ENCODE measurements around the gene PHYHD1. TPM values are rescaled to one million over a fixed set of nuclear protein-coding genes. Genes with fewer than 3 reads are reported as not detected.

The PHYHD1 gene
- total and polyA plus RNA-seq, 5 donors from 2014 or later = 0.40 to 0.60 (median 0.52) TPM; not detected in 2

DNA sequence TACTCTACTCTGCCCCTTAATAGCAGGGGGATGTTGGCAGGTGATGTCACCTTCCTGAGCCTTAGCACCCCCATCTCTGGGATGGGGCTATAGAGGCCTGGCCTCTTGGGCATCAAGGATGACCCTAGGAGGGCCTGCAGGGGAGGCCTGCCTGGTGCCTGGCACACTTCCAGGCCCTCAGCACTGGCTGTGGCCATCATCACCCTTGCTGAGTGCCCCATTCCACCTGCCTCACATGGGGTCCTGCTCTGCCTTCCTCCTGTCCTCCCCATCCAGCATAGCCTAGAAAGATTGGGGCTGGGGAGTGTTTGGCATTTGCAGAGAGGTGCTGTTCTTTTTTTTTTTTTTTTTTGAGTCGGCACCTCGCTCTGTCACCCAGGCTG, 17.7 kb upstream of the PHYHD1 start:
- no peaks in the 10 kb centered on the region for H3K9me3 Mint-ChIP-seq
- H3K4me1 Mint-ChIP-seq = peaks cover 15 to 91% (median 41%) of the 10 kb centered on the region in 4 donors
- Histone ChIP-seq H3K36me3 (ENCODE audit: control insufficient read depth, insufficient read depth, low read length) (peaks cover 13% of the 10 kb centered on the region), H3K27me3 (ENCODE audit: control insufficient read depth, insufficient read depth, low read length) (no peaks in the 10 kb centered on the region), H3K27ac (ENCODE audit: insufficient read depth, low read length, poor library complexity, severe bottlenecking) (peak overlapping the region; percentile 91), H3K4me1 (ENCODE audit: control insufficient read depth, insufficient read depth, low read length, poor library complexity, severe bottlenecking) (peaks cover 77% of the 10 kb centered on the region), H3K9me3 (ENCODE audit: control insufficient read depth in 2 of 2, low read length in 2 of 2) (no peaks in the 10 kb centered on the region), H3K4me3 (ENCODE audit: low read depth, low read length) (peak overlapping the region; percentile 19)
- DNase-seq = no peak
- peak overlapping the region; percentile 83 to 99 (median 90) for H3K4me3 Mint-ChIP-seq
- H3K36me3 Mint-ChIP-seq = peaks cover 17% of the 10 kb centered on the region
- no peak for ATAC-seq (ENCODE audit: low read depth in 2 of 2)
- H3K27ac Mint-ChIP-seq = peak overlapping the region; percentile 95 to 99 (median 98)
- no peaks in the 10 kb centered on the region for H3K27me3 Mint-ChIP-seq

- no peaks in the 10 kb centered on the region for H3K27me3 Mint-ChIP-seq
- Histone ChIP-seq H3K27ac (ENCODE audit: insufficient read depth, low read length, poor library complexity, severe bottlenecking) (peak overlapping the region; percentile 91), H3K36me3 (ENCODE audit: control insufficient read depth, insufficient read depth, low read length) (peaks cover 23% of the 10 kb centered on the region), H3K4me1 (ENCODE audit: control insufficient read depth, insufficient read depth, low read length, poor library complexity, severe bottlenecking) (peaks cover 67% of the 10 kb centered on the region), H3K9me3 (ENCODE audit: control insufficient read depth in 2 of 2, low read length in 2 of 2) (no peaks in the 10 kb centered on the region), H3K4me3 (ENCODE audit: low read depth, low read length) (no peak overlapping the region), H3K27me3 (ENCODE audit: control insufficient read depth, insufficient read depth, low read length) (no peaks in the 10 kb centered on the region)
- H3K4me1 Mint-ChIP-seq = peaks cover 10 to 84% (median 38%) of the 10 kb centered on the region in 4 donors
- DNase-seq (no peak), ATAC-seq (ENCODE audit: low read depth in 2 of 2) (no peak)
- H3K36me3 Mint-ChIP-seq = peaks cover 20% of the 10 kb centered on the region
- H3K9me3 Mint-ChIP-seq = no peaks in the 10 kb centered on the region
- H3K4me3 Mint-ChIP-seq = peak overlapping the region; percentile 57 to 66 (median 64)
- H3K27ac Mint-ChIP-seq = peak overlapping the region; percentile 95 to 99 (median 98)
Observed at GRCh38 chr9:128903871-128904620, 16.7 kb upstream of the PHYHD1 start.

DNA sequence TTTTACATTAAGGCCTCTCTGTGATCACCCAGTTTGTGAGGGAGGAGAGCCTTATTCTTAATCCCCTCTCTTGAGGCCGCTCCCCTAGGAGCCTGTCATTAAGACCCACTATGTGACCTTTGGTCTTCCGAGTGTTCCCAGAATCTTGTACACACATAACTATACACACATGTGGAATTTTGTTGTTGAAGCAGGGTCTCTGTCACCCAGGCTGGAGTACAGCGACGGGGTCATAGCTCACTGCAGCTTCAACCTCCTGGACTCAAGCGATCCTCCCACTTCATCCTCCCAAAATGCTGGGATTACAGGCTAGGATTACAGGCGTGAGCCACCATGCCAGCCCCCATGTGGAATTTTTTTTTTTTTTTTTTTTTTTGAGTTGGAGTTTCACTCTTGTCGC, 14.8 kb upstream of the PHYHD1 start:
- Mint-ChIP-seq H3K4me3 (peak overlapping the region; percentile 5 to 68 (median 46)), H3K27ac (peak overlapping the region; percentile 43 to 79 (median 72)), H3K36me3 (peaks cover 20% of the 10 kb centered on the region), H3K4me1 (peaks cover 6 to 77% (median 29%) of the 10 kb centered on the region in 4 donors), H3K27me3 (no peaks in the 10 kb centered on the region), H3K9me3 (peaks cover 0 to 2% (median 0%) of the 10 kb centered on the region in 7 donors)
- no peaks in the 10 kb centered on the region for H3K27me3 ChIP-seq (ENCODE audit: control insufficient read depth, insufficient read depth, low read length)
- no peak for DNase-seq
- H3K9me3 ChIP-seq (ENCODE audit: control insufficient read depth in 2 of 2, low read length in 2 of 2) = no peaks in the 10 kb centered on the region
- peaks cover 33% of the 10 kb centered on the region for H3K36me3 ChIP-seq (ENCODE audit: control insufficient read depth, insufficient read depth, low read length)
- H3K27ac ChIP-seq (ENCODE audit: insufficient read depth, low read length, poor library complexity, severe bottlenecking) = peak overlapping the region; percentile 57
- no peak overlapping the region for H3K4me3 ChIP-seq (ENCODE audit: low read depth, low read length)
- no peak for ATAC-seq (ENCODE audit: low read depth in 2 of 2)
- H3K4me1 ChIP-seq (ENCODE audit: control insufficient read depth, insufficient read depth, low read length, poor library complexity, severe bottlenecking) = peaks cover 56% of the 10 kb centered on the region

DNA sequence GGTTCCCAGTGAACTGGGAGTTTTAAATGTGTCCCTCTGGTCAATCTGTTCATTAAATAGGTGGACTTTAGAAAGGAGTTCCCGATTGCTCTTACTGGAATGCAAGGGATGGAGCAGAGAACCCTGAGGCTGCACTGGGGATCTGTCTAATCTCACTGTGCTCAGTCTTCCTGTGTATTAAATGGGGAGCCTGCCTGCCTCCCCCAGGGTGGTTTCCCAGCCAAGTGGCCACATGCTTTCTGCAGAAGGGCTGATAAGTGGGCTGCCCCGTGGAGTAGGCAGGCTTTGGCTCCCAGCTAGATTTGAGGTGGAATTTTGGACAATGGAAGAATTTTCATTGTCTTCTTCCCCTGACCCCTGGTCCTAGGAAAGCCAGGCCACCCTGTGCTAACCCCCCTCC, 14.0 kb upstream of the PHYHD1 start:
- H3K9me3 ChIP-seq (ENCODE audit: control insufficient read depth in 2 of 2, low read length in 2 of 2) = no peaks in the 10 kb centered on the region
- peaks cover 6 to 77% (median 33%) of the 10 kb centered on the region in 4 donors for H3K4me1 Mint-ChIP-seq
- H3K9me3 Mint-ChIP-seq = peaks cover 0 to 2% (median 0%) of the 10 kb centered on the region in 7 donors
- H3K27ac ChIP-seq (ENCODE audit: insufficient read depth, low read length, poor library complexity, severe bottlenecking) = no peak overlapping the region
- DNase-seq = no peak
- H3K27me3 ChIP-seq (ENCODE audit: control insufficient read depth, insufficient read depth, low read length) = no peaks in the 10 kb centered on the region
- no peaks in the 10 kb centered on the region for H3K27me3 Mint-ChIP-seq
- H3K4me3 Mint-ChIP-seq = peak overlapping the region in 1 of 4 donors; percentile 54
- peak overlapping the region; percentile 52 to 96 (median 91) for H3K27ac Mint-ChIP-seq
- no peak for ATAC-seq (ENCODE audit: low read depth in 2 of 2)
- H3K4me1 ChIP-seq (ENCODE audit: control insufficient read depth, insufficient read depth, low read length, poor library complexity, severe bottlenecking) = peaks cover 56% of the 10 kb centered on the region
- H3K4me3 ChIP-seq (ENCODE audit: low read depth, low read length) = no peak overlapping the region
- peaks cover 36% of the 10 kb centered on the region for H3K36me3 ChIP-seq (ENCODE audit: control insufficient read depth, insufficient read depth, low read length)
- H3K36me3 Mint-ChIP-seq = peaks cover 20% of the 10 kb centered on the region

GRCh38 chr9:128908372-128908771, 12.4 kb upstream of the PHYHD1 start:
- ATAC-seq (ENCODE audit: low read depth in 2 of 2) = no peak
- H3K4me3 Mint-ChIP-seq = peak overlapping the region in 1 of 4 donors; percentile 8
- DNase-seq = no peak
- peaks cover 0 to 2% (median 0%) of the 10 kb centered on the region in 7 donors for H3K9me3 Mint-ChIP-seq
- H3K27me3 ChIP-seq (ENCODE audit: control insufficient read depth, insufficient read depth, low read length) = no peaks in the 10 kb centered on the region
- H3K4me3 ChIP-seq (ENCODE audit: low read depth, low read length) = no peak overlapping the region
- peaks cover 29% of the 10 kb centered on the region for H3K36me3 Mint-ChIP-seq
- peaks cover 0 to 77% (median 37%) of the 10 kb centered on the region in 4 donors for H3K4me1 Mint-ChIP-seq
- peaks cover 45% of the 10 kb centered on the region for H3K36me3 ChIP-seq (ENCODE audit: control insufficient read depth, insufficient read depth, low read length)
- H3K9me3 ChIP-seq (ENCODE audit: control insufficient read depth in 2 of 2, low read length in 2 of 2) = no peaks in the 10 kb centered on the region
- peaks cover 56% of the 10 kb centered on the region for H3K4me1 ChIP-seq (ENCODE audit: control insufficient read depth, insufficient read depth, low read length, poor library complexity, severe bottlenecking)
- no peaks in the 10 kb centered on the region for H3K27me3 Mint-ChIP-seq
- no peak overlapping the region for H3K27ac ChIP-seq (ENCODE audit: insufficient read depth, low read length, poor library complexity, severe bottlenecking)
- peak overlapping the region in 1 of 3 donors; percentile 42 for H3K27ac Mint-ChIP-seq

- Histone ChIP-seq H3K27ac (ENCODE audit: insufficient read depth, low read length, poor library complexity, severe bottlenecking) (no peak overlapping the region), H3K9me3 (ENCODE audit: control insufficient read depth in 2 of 2, low read length in 2 of 2) (no peaks in the 10 kb centered on the region), H3K27me3 (ENCODE audit: control insufficient read depth, insufficient read depth, low read length) (no peaks in the 10 kb centered on the region), H3K4me3 (ENCODE audit: low read depth, low read length) (no peak overlapping the region), H3K36me3 (ENCODE audit: control insufficient read depth, insufficient read depth, low read length) (peaks cover 56% of the 10 kb centered on the region), H3K4me1 (ENCODE audit: control insufficient read depth, insufficient read depth, low read length, poor library complexity, severe bottlenecking) (peaks cover 43% of the 10 kb centered on the region)
- Mint-ChIP-seq H3K27me3 (no peaks in the 10 kb centered on the region), H3K9me3 (peaks cover 0 to 2% (median 0%) of the 10 kb centered on the region in 7 donors), H3K4me3 (no peak overlapping the region), H3K36me3 (peaks cover 29% of the 10 kb centered on the region), H3K4me1 (peaks cover 0 to 79% (median 34%) of the 10 kb centered on the region in 4 donors), H3K27ac (peak overlapping the region in 1 of 3 donors; percentile 84)
- ATAC-seq (ENCODE audit: low read depth in 2 of 2) (no peak), DNase-seq (no peak)
Observed at GRCh38 chr9:128909859-128910258, 10.9 kb upstream of the PHYHD1 start.

DNA sequence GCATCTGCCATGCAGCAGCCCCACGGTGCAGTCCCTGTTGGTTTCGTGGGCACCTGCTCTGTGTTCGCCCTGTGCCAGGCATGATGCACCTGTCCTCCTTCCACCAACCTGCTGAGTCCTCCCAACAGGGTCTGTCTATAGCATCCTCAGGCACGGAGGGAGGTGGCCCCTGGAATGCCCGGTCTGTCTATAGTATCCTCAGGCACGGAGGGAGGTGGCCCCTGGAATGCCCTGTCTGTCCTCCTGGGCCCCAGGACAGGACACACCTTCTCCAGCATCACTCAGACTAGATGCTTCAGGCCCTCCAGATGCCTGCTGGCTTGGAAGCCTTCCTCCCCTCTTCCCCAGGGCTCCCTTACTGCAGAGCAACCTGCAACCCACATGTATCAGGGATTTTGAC, 9.9 kb upstream of the PHYHD1 start:
- DNase-seq (no peak), ATAC-seq (ENCODE audit: low read depth in 2 of 2) (no peak)
- no peaks in the 10 kb centered on the region for H3K9me3 ChIP-seq (ENCODE audit: control insufficient read depth in 2 of 2, low read length in 2 of 2)
- H3K36me3 ChIP-seq (ENCODE audit: control insufficient read depth, insufficient read depth, low read length) = peaks cover 60% of the 10 kb centered on the region
- no peaks in the 10 kb centered on the region for H3K27me3 ChIP-seq (ENCODE audit: control insufficient read depth, insufficient read depth, low read length)
- peak overlapping the region in 2 of 3 donors; percentile 45 to 83 for H3K27ac Mint-ChIP-seq
- H3K4me1 Mint-ChIP-seq = peaks cover 0 to 77% (median 26%) of the 10 kb centered on the region in 4 donors
- peaks cover 32% of the 10 kb centered on the region for H3K36me3 Mint-ChIP-seq
- H3K4me3 ChIP-seq (ENCODE audit: low read depth, low read length) = no peak overlapping the region
- peaks cover 0 to 2% (median 0%) of the 10 kb centered on the region in 7 donors for H3K9me3 Mint-ChIP-seq
- peak overlapping the region in 1 of 4 donors; percentile 12 for H3K4me3 Mint-ChIP-seq
- no peak overlapping the region for H3K27ac ChIP-seq (ENCODE audit: insufficient read depth, low read length, poor library complexity, severe bottlenecking)
- H3K4me1 ChIP-seq (ENCODE audit: control insufficient read depth, insufficient read depth, low read length, poor library complexity, severe bottlenecking) = peaks cover 33% of the 10 kb centered on the region
- H3K27me3 Mint-ChIP-seq = no peaks in the 10 kb centered on the region

All from CD4-positive, CD25-positive, alpha-beta regulatory T cell (primary cell).